ENCODE measurements around the gene JAZF1.
"Not testable (repeated sequence)": the region's sequence is repeated elsewhere in the genome, so short reads cannot be mapped to it uniquely, and the experiment has no call there.

Gene JAZF1

GRCh38 chr7:27940341-27940740, 240.3 kb downstream of the JAZF1 start:
- no peak for DNase-seq (ENCODE audit: low spot score)

- DNase-seq (ENCODE audit: low spot score), result no peak
Observed at GRCh38 chr7:27939893-27940292, 240.7 kb downstream of the JAZF1 start.

GRCh38 chr7:27936768-27937102, 243.9 kb downstream of the JAZF1 start:
- DNase-seq (ENCODE audit: low spot score), result no peak

- DNase-seq (ENCODE audit: low spot score), result no peak
Observed at GRCh38 chr7:27936047-27936767, 244.4 kb downstream of the JAZF1 start.

- no peak for DNase-seq (ENCODE audit: low spot score)
Observed at GRCh38 chr7:27933671-27934565, 246.7 kb downstream of the JAZF1 start.

GRCh38 chr7:27930910-27931476, 249.6 kb downstream of the JAZF1 start:
- no peak for DNase-seq (ENCODE audit: low spot score)

GRCh38 chr7:27929127-27929526, 251.5 kb downstream of the JAZF1 start:
- no peak for DNase-seq (ENCODE audit: low spot score)

GRCh38 chr7:27928001-27928400, 252.6 kb downstream of the JAZF1 start:
- DNase-seq (ENCODE audit: low spot score), result no peak

GRCh38 chr7:27925573-27926201, 254.9 kb downstream of the JAZF1 start:
- DNase-seq (ENCODE audit: low spot score), result no peak

GRCh38 chr7:27923642-27923980, 257.0 kb downstream of the JAZF1 start:
- DNase-seq (ENCODE audit: low spot score), result no peak

- DNase-seq (ENCODE audit: low spot score), result no peak
Observed at GRCh38 chr7:27922907-27923641, 257.5 kb downstream of the JAZF1 start.

- not testable (repeated sequence) for DNase-seq (ENCODE audit: low spot score)
Observed at GRCh38 chr7:27922389-27922788, 258.2 kb downstream of the JAZF1 start.

GRCh38 chr7:27921081-27921836, 259.3 kb downstream of the JAZF1 start:
- DNase-seq (ENCODE audit: low spot score), result peak; percentile 76

GRCh38 chr7:27920281-27920946, 260.2 kb downstream of the JAZF1 start:
- DNase-seq (ENCODE audit: low spot score), result no peak

GRCh38 chr7:27918503-27918902, 262.1 kb downstream of the JAZF1 start:
- DNase-seq (ENCODE audit: low spot score), result no peak

- DNase-seq (ENCODE audit: low spot score), result peak; percentile 35
Observed at GRCh38 chr7:27917774-27918314, 262.8 kb downstream of the JAZF1 start.

GRCh38 chr7:27917119-27917518, 263.5 kb downstream of the JAZF1 start:
- DNase-seq (ENCODE audit: low spot score), result no peak

- DNase-seq (ENCODE audit: low spot score), result no peak
Observed at GRCh38 chr7:27916372-27916771, 264.2 kb downstream of the JAZF1 start.

GRCh38 chr7:27914409-27914808, 266.2 kb downstream of the JAZF1 start:
- DNase-seq (ENCODE audit: low spot score), result no peak

GRCh38 chr7:27912751-27913150, 267.8 kb downstream of the JAZF1 start:
- no peak for DNase-seq (ENCODE audit: low spot score)

All from RKO (cell line).